ENCODE data around the gene GSTM1. TPM values are rescaled to one million over a fixed set of nuclear protein-coding genes. Genes with fewer than 3 reads are reported as not detected.
"Not testable (repeated sequence)": the region's sequence is repeated elsewhere in the genome, so short reads cannot be mapped to it uniquely, and the experiment has no call there.

Gene GSTM1
- total RNA-seq, 1 donor from 2014 or later = 17.8 TPM

DNA sequence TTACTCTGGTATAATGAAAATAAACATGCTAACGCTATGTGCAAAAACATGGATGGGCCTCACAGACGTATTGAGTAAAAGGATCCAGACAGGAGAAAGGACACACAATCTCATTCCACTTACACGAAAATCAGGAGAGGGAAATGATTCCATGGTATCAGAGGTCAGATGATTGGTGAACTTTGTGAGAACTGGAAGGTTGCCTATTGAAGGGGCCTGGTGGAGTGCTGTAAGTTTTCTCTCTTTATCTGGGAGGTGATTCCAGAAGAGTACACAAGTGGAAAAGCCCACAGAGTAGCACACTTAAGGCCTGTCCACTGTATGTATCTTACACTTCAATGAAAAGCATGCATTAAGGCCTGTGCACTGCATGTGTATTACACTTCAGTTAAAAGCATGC is 10.2 kb upstream of the GSTM1 start:
- peaks cover 5% of the 10 kb centered on the region for H3K4me1 Mint-ChIP-seq (ENCODE audit: low read depth)
- TF ChIP-seq, protein P1, sequence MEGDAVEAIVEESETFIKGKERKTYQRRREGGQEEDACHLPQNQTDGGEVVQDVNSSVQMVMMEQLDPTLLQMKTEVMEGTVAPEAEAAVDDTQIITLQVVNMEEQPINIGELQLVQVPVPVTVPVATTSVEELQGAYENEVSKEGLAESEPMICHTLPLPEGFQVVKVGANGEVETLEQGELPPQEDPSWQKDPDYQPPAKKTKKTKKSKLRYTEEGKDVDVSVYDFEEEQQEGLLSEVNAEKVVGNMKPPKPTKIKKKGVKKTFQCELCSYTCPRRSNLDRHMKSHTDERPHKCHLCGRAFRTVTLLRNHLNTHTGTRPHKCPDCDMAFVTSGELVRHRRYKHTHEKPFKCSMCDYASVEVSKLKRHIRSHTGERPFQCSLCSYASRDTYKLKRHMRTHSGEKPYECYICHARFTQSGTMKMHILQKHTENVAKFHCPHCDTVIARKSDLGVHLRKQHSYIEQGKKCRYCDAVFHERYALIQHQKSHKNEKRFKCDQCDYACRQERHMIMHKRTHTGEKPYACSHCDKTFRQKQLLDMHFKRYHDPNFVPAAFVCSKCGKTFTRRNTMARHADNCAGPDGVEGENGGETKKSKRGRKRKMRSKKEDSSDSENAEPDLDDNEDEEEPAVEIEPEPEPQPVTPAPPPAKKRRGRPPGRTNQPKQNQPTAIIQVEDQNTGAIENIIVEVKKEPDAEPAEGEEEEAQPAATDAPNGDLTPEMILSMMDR (IDR thresholded peaks at IDR 0.05) = no peak
- peaks cover 1% of the 10 kb centered on the region for H3K36me3 Mint-ChIP-seq (ENCODE audit: low read depth)
- no peak overlapping the region for H3K4me3 Mint-ChIP-seq (ENCODE audit: unreplicated experiment)
- H3K9me3 Mint-ChIP-seq (ENCODE audit: low read depth) = no peaks in the 10 kb centered on the region
- H3K27me3 Mint-ChIP-seq (ENCODE audit: low read depth) = no peaks in the 10 kb centered on the region
- DNase-seq (ENCODE audit: low spot score) = no peak
- H3K27ac Mint-ChIP-seq (ENCODE audit: unreplicated experiment) = no peak overlapping the region

DNA sequence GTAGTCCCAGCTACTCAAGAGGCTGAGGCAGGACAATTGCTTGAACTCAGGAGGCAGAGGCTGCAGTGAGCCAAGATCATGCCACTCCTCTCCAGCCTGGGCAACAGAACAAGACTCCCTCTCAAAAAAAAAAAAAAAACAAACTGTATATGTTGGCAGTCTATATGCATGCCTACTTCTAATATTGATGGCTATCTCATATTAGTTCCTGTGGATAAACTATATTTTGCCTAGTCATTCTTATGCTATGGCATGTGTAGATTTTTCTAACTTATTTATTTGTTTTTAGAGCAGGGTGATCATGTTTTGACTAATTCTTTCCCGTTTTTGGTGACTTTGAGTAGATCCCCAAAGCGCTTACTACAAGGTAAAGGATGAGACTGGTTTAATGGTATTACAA is 9.0 kb upstream of the GSTM1 start:
- H3K27me3 Mint-ChIP-seq (ENCODE audit: low read depth); H3K27ac Mint-ChIP-seq (ENCODE audit: unreplicated experiment); H3K36me3 Mint-ChIP-seq (ENCODE audit: low read depth); H3K4me3 Mint-ChIP-seq (ENCODE audit: unreplicated experiment); H3K9me3 Mint-ChIP-seq (ENCODE audit: low read depth); DNase-seq (ENCODE audit: low spot score); H3K4me1 Mint-ChIP-seq (ENCODE audit: low read depth): not testable (repeated sequence)

DNA sequence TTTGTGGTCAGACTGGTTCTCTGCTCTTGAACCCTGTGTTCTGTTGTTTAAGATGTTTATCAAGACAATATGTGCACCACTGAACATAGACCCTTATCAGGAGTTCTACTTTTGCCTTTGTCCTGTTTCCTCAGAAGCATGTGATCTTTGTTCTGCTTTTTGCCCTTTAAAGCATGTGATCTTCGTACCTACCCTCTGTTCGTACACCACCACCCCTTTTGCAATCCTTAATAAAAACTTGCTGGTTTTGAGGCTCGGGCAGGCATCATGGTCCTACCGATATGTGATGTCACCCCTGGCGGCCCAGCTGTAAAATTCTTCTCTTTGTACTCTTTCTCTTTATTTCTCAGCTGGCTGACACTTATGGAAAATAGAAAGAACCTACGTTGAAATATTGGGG is 2.8 kb upstream of the GSTM1 start:
- not testable (repeated sequence) for H3K27me3 Mint-ChIP-seq (ENCODE audit: low read depth); H3K4me1 Mint-ChIP-seq (ENCODE audit: low read depth); DNase-seq (ENCODE audit: low spot score); H3K36me3 Mint-ChIP-seq (ENCODE audit: low read depth); H3K4me3 Mint-ChIP-seq (ENCODE audit: unreplicated experiment); H3K9me3 Mint-ChIP-seq (ENCODE audit: low read depth); H3K27ac Mint-ChIP-seq (ENCODE audit: unreplicated experiment)

DNA sequence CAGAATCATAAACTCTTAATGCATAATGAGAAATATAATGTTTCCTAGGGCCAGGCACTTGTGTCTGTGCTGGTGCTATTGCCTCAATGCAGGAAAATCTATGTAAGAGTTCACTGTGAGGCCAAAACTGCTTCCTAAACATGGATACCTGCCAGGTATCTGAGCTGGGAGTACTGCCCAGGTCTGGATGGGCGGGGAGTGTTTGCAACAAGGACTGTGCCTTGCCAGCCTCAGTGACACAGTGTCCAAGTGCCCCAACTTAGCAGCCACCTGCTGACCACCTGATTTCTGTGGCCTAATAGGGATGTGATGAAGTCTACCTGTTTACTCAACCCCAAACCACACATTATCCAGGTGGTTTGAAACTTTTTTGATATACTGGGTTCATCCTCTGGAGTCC is 2.2 kb upstream of the GSTM1 start:
- not testable (repeated sequence) for H3K9me3 Mint-ChIP-seq (ENCODE audit: low read depth); H3K27ac Mint-ChIP-seq (ENCODE audit: unreplicated experiment); H3K27me3 Mint-ChIP-seq (ENCODE audit: low read depth); DNase-seq (ENCODE audit: low spot score); H3K4me1 Mint-ChIP-seq (ENCODE audit: low read depth); H3K36me3 Mint-ChIP-seq (ENCODE audit: low read depth); H3K4me3 Mint-ChIP-seq (ENCODE audit: unreplicated experiment)

DNA sequence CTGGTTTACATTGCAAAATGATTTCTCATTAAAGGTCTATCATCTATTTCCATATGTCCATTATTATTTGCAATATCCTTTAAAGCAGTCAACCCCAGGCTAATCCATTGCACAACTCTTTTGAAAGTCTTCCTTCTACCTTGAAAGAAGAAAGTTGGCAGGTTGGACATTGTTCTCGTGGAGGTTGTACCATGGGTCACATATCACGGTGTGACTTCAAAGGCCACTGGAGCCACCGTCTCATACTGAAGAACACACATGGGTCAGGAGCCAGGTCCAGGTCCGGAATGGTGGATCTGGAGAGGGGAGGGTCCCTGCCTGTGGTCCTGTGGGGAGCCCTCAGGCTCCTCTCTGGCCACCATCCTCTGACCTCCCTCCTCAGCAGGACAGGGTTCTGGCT is 1.7 kb upstream of the GSTM1 start:
- DNase-seq (ENCODE audit: low spot score); H3K27me3 Mint-ChIP-seq (ENCODE audit: low read depth); H3K27ac Mint-ChIP-seq (ENCODE audit: unreplicated experiment); H3K4me3 Mint-ChIP-seq (ENCODE audit: unreplicated experiment); H3K4me1 Mint-ChIP-seq (ENCODE audit: low read depth); H3K9me3 Mint-ChIP-seq (ENCODE audit: low read depth); H3K36me3 Mint-ChIP-seq (ENCODE audit: low read depth): not testable (repeated sequence)

DNA sequence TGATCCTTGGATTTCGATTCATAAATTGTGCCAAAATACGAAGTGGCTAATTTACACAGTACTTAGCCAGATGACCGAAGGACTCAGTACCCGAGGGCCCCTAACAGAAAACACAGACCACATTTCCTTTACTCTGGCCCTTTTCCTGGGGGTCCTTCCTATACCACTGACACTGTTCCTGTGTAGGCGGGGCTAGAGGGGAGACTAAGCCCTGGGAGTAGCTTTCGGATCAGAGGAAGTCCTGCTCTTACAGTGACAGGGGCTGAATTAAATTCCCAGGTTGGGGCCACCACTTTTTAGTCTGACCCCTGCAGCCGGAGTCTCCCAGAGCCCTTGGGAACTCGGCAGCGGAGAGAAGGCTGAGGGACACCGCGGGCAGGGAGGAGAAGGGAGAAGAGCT is 508 bp upstream of the GSTM1 start:
- not testable (repeated sequence) for H3K27ac Mint-ChIP-seq (ENCODE audit: unreplicated experiment); H3K27me3 Mint-ChIP-seq (ENCODE audit: low read depth)

DNA sequence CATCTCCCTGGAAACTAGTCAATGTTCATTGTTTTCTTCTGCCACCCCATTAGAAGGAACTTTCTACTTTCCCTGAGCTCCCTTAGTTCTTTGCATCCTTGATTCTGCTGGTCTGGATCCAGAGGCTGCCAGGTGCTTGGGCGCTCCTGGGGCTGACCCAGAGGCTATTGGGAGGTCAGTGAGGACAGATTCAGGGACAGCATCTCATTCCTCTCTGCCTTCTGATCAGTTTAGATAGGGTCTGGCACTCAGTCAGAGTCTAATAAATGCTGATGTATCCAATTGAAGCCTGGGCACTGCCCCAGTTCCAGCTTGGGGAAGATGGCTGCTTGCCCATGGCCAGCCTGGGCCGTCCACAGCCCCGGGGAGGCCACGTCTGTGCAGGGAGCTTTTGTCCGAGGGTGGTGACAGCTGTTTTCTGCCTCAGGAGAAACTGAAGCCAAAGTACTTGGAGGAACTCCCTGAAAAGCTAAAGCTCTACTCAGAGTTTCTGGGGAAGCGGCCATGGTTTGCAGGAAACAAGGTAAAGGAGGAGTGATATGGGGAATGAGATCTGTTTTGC is 2.3 kb downstream of the GSTM1 start:
- H3K27me3 Mint-ChIP-seq (ENCODE audit: low read depth) = no peaks in the 10 kb centered on the region
- no peak overlapping the region for H3K4me3 Mint-ChIP-seq (ENCODE audit: unreplicated experiment)

More for the DNA sequence above, 508 bp upstream of the GSTM1 start:
- not testable (repeated sequence) for DNase-seq (ENCODE audit: low spot score); H3K4me1 Mint-ChIP-seq (ENCODE audit: low read depth); H3K36me3 Mint-ChIP-seq (ENCODE audit: low read depth); H3K9me3 Mint-ChIP-seq (ENCODE audit: low read depth)
- peak overlapping the region; percentile 71 for H3K4me3 Mint-ChIP-seq (ENCODE audit: unreplicated experiment)

DNA sequence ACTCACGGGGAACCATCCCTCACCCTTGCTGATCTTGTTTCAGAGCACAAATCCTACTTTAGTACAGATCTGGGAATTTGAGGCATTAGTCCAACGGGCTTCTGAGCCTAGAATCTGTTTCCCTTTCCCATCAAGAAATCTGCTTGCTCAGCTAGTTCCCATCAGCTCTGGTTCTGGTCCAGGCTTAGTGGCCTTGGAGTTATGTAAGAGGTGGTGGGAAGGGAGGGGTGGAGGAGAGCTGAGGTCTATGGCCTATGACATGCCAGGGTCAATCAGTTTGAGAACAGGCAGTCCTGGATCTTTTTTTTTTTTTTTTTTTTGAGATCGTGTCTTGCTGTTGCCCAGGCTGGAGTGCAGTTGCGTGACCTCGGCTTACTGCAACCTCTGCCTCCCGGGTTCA is 4.1 kb downstream of the GSTM1 start:
- Mint-ChIP-seq H3K4me1 (ENCODE audit: low read depth) (no peaks in the 10 kb centered on the region), H3K27ac (ENCODE audit: unreplicated experiment) (no peak overlapping the region), H3K36me3 (ENCODE audit: low read depth) (no peaks in the 10 kb centered on the region), H3K27me3 (ENCODE audit: low read depth) (no peaks in the 10 kb centered on the region), H3K9me3 (ENCODE audit: low read depth) (no peaks in the 10 kb centered on the region), H3K4me3 (ENCODE audit: unreplicated experiment) (no peak overlapping the region)
- TF ChIP-seq, protein P1 (IDR thresholded peaks at IDR 0.05) = no peak
- DNase-seq (ENCODE audit: low spot score) = no peak

More for the DNA sequence above, 2.3 kb downstream of the GSTM1 start:
- TF ChIP-seq, protein P1 (IDR thresholded peaks at IDR 0.05) = no peak
- H3K9me3 Mint-ChIP-seq (ENCODE audit: low read depth) = no peaks in the 10 kb centered on the region
- no peaks in the 10 kb centered on the region for H3K4me1 Mint-ChIP-seq (ENCODE audit: low read depth)
- H3K36me3 Mint-ChIP-seq (ENCODE audit: low read depth) = no peaks in the 10 kb centered on the region
- DNase-seq (ENCODE audit: low spot score) = no peak
- H3K27ac Mint-ChIP-seq (ENCODE audit: unreplicated experiment) = no peak overlapping the region

DNA sequence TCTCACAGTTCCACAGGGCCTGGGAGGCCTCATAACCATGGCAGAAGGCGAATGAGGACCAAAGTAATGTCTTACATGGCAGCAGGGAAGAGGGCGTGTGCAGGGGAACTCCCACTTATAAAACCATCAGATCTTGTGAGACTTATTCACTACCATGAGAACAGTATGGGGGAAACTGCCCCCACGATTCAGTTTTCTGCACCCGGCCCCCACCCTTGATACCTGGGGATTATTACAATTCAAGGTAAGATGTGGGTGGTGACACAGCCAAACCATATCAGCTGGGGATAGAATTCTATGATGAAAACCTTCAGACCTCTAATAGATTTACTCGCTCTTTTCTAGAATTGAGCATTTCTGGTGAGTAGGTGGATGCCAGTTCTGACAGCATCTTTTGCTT is 6.8 kb downstream of the GSTM1 start:
- not testable (repeated sequence) for H3K4me3 Mint-ChIP-seq (ENCODE audit: unreplicated experiment); H3K27me3 Mint-ChIP-seq (ENCODE audit: low read depth); H3K9me3 Mint-ChIP-seq (ENCODE audit: low read depth); H3K4me1 Mint-ChIP-seq (ENCODE audit: low read depth); DNase-seq (ENCODE audit: low spot score); H3K27ac Mint-ChIP-seq (ENCODE audit: unreplicated experiment); H3K36me3 Mint-ChIP-seq (ENCODE audit: low read depth)

DNA sequence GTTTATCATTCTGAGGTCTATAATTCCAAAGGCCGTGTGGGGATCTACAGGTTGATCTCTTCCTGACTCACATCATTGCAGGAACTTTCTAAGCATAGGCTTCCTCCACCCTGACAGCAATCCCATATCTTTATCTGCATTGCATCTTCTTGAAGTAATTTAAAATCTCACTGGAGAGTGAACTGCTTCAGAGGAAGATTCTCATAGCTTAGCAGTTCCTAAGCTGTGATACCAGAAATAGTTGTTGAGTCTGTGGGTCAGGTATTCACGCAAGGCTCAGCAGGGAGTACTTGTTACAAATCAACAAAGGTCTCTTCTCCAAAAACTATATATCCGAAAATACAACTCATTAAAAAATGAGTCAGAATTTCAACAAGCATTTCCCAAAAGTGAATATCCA is 7.5 kb downstream of the GSTM1 start:
- not testable (repeated sequence) for H3K4me1 Mint-ChIP-seq (ENCODE audit: low read depth); H3K36me3 Mint-ChIP-seq (ENCODE audit: low read depth); H3K27me3 Mint-ChIP-seq (ENCODE audit: low read depth); H3K27ac Mint-ChIP-seq (ENCODE audit: unreplicated experiment); H3K9me3 Mint-ChIP-seq (ENCODE audit: low read depth); DNase-seq (ENCODE audit: low spot score); H3K4me3 Mint-ChIP-seq (ENCODE audit: unreplicated experiment)
